ENCODE results near the gene TCEAL2.

DNA sequence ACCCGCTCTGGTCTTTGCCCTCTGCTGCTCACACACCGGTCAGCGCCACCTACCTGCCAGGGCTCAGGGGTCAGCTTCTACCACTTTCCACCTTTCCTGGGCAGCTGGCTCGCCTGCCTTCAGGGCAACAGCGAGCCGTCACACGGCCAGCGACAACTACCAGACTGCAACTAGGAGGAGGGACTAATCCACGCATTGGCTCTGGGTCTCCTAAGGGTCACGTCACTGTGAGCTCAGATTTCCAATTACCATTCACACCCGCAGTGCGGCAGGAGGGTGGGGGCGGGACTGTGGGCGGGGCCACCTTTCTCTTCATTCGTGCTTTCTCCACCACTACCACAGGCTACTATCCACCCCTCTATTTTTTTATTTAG is 30.3 kb downstream of the TCEAL2 start, which contains the start of gene BEX5:
- TF ChIP-seq EGR1 (IDR thresholded peaks at IDR 0.05): no peak
- no peak for TF ChIP-seq ZBTB7A (IDR thresholded peaks at IDR 0.05; ENCODE audit: low read depth)

Data from Ishikawa (cell line).